Activated naive CD8-positive, alpha-beta T cell (primary cell): Measurements from ENCODE around the gene CXCR2.
"Not testable (repeated sequence)": the region's sequence is repeated elsewhere in the genome, so short reads cannot be mapped to it uniquely, and the experiment has no call there.

Experiments
- H3K27ac Mint-ChIP-seq: one replicate; pipeline ENCODE4 v1.8.0; 2021; ENCODE audit warnings: mixed read lengths
- H3K27me3 Mint-ChIP-seq: one replicate; pipeline ENCODE4 v1.8.0; 2021; ENCODE audit warnings: mixed read lengths
- H3K36me3 Mint-ChIP-seq: one replicate; pipeline ENCODE4 v1.8.0; 2021; ENCODE audit warnings: mixed read lengths
- H3K4me1 Mint-ChIP-seq: one replicate; pipeline ENCODE4 v1.8.0; 2021; ENCODE audit warnings: low read depth, mixed read lengths
- H3K4me3 Mint-ChIP-seq: one replicate; pipeline ENCODE4 v1.8.0; 2021; ENCODE audit warnings: mild to moderate bottlenecking, mixed read lengths
- H3K9me3 Mint-ChIP-seq: one replicate; pipeline ENCODE4 v1.8.0; 2021; ENCODE audit warnings: low read depth, mixed read lengths

The CXCR2 gene

DNA sequence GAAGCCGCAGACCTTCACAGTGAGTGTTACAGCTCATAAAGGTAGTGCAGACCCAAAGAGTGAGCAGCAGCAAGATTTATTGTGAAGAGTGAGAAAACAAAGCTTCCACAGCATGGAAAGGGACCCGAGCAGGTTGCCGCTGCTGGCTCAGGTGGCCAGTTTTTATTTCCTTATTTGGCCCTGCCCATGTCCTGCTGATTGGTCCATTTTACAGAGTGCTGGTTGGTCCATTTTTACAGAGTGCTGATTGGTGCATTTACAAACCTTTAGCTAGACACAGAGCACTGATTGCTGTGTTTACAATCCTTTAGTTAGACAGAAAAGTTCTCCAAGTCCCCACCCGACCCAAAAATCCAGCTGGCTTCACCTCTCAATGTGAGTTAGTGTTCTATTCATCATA lies 4.0 kb upstream of the CXCR2 start:
- Mint-ChIP-seq H3K36me3 (peaks cover 10% of the 10 kb centered on the region), H3K9me3 (peaks cover 11% of the 10 kb centered on the region)
- H3K4me1 Mint-ChIP-seq, H3K27ac Mint-ChIP-seq, H3K4me3 Mint-ChIP-seq, H3K27me3 Mint-ChIP-seq: not testable (repeated sequence)

GRCh38 chr2:218122286-218122685 lies 3.5 kb upstream of the CXCR2 start:
- not testable (repeated sequence) for H3K4me3 Mint-ChIP-seq, H3K4me1 Mint-ChIP-seq, H3K27ac Mint-ChIP-seq, H3K27me3 Mint-ChIP-seq
- peaks cover 10% of the 10 kb centered on the region for H3K36me3 Mint-ChIP-seq
- peaks cover 11% of the 10 kb centered on the region for H3K9me3 Mint-ChIP-seq

DNA sequence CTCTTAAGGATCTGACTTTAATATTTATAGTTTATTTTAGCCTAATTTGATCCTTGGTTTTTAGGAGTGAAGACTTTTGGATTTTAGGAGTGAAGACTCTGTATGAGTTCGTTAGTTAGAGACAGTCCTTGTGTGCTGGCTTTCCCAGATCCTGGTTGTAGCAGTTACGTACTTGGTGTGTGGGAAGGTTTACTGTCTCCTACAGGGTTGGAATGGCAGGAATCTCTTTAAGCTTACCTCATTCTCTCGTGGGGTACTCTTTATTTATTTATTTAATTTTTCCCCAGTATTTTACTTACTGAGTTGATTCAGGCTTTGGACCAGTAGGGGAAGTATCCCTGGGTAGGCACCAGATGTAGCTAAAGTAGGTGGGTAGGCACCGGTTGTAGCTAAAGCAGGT lies 1.8 kb upstream of the CXCR2 start:
- peaks cover 10% of the 10 kb centered on the region for H3K36me3 Mint-ChIP-seq
- no peak overlapping the region for H3K27ac Mint-ChIP-seq
- H3K4me1 Mint-ChIP-seq, result peaks cover 5% of the 10 kb centered on the region
- peaks cover 11% of the 10 kb centered on the region for H3K9me3 Mint-ChIP-seq
- H3K4me3 Mint-ChIP-seq, result no peak overlapping the region
- H3K27me3 Mint-ChIP-seq, result peaks cover 4% of the 10 kb centered on the region

DNA sequence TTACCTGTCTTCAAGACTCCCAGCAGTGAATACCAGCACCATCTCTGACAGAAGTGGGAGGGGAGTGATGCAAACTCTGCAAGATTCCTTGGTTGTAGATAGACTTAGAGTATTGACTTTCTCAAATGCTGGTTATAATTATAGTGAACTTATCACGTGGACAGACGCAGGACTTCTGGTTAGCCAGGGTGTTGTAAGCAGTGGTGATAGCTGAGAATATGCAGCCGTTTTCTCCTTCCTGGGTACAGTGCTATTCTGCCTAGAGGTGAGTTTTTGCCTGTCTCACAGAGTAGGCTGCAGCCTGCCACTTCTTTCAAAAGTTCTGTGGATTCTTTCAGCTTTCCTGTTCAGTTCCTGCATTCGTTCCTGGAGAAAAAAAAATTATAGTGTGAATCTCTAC lies 733 bp upstream of the CXCR2 start:
- Mint-ChIP-seq H3K9me3 (peaks cover 11% of the 10 kb centered on the region), H3K27ac (no peak overlapping the region), H3K4me1 (peaks cover 5% of the 10 kb centered on the region), H3K27me3 (peaks cover 4% of the 10 kb centered on the region), H3K36me3 (peaks cover 10% of the 10 kb centered on the region), H3K4me3 (no peak overlapping the region)

GRCh38 chr2:218127929-218128455 lies 2.2 kb downstream of the CXCR2 start:
- Mint-ChIP-seq H3K4me3 (no peak overlapping the region), H3K27me3 (peaks cover 3% of the 10 kb centered on the region), H3K36me3 (no peaks in the 10 kb centered on the region), H3K4me1 (peaks cover 5% of the 10 kb centered on the region), H3K27ac (no peak overlapping the region), H3K9me3 (no peaks in the 10 kb centered on the region)

DNA sequence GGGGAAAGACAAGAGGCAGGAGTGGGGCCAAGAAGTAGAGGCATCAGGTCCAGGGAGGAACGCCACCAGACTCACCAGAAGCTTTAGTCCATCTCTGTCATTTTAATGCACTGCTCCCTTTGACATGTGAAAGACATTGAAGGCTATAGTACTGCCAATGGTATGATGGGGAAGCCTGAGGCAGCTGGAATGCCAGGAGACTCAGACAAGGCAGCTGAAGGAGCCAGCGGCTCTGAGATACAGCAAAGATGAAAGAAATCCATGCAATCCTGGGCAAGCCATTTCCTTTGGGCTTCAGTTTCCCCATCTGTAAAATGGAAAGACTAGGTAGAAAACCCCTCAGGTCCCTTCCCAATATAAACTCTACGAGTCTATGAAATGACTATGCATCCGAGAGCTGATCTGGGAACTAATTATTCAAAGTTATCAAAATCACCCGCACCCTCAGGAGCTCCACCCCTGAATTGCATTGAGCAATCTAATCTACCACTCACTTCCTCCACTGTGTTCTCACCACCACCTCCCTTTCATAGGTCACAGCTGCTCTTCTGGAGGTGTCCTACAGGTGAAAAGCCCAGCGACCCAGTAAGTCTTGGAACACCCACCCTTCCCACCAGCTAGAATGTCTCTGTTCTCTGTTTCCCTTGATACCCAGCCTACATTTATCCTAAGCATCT lies 3.1 kb downstream of the CXCR2 start:
- Mint-ChIP-seq H3K27ac (no peak overlapping the region), H3K27me3 (peaks cover 3% of the 10 kb centered on the region), H3K36me3 (no peaks in the 10 kb centered on the region), H3K9me3 (no peaks in the 10 kb centered on the region), H3K4me3 (no peak overlapping the region), H3K4me1 (peaks cover 5% of the 10 kb centered on the region)

DNA sequence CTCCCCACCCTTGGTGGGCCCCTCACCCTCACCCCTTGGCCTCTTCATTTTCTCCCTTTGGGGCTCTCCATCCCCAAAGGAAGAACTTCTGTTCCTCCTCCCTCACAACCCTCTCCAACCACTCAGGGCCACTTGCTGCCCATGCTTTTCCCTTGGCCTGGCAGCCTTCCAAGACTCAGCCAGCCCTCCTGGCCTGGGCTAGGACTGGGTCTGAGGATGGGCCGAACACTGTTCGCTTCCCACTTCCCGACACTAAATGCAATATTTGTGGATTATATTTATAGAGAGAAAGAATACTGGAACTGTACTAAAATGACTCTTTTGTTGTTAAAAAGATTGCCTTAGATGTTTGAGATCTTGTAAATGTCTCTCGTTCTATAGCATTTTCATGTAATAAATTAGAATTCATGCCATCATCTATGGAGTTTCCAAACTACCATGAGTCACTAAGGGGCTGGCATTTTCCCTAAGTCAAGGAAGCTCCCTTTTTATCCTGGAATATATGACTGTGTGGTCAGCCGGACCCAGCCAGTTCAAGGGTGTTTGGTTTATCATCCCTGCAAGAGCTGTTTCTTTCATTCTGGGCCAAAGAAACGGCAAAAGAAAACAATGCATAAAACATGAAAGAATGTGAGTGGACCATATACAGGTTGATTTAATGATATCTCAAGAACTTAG lies 3.8 kb downstream of the CXCR2 start:
- Mint-ChIP-seq H3K4me3 (no peak overlapping the region), H3K4me1 (peaks cover 5% of the 10 kb centered on the region), H3K27ac (no peak overlapping the region), H3K36me3 (no peaks in the 10 kb centered on the region), H3K27me3 (peaks cover 3% of the 10 kb centered on the region), H3K9me3 (no peaks in the 10 kb centered on the region)

GRCh38 chr2:218130377-218130776 lies 4.5 kb downstream of the CXCR2 start:
- Mint-ChIP-seq H3K9me3 (no peaks in the 10 kb centered on the region), H3K27ac (no peak overlapping the region), H3K4me1 (peaks cover 4% of the 10 kb centered on the region), H3K4me3 (no peak overlapping the region), H3K36me3 (no peaks in the 10 kb centered on the region), H3K27me3 (peaks cover 3% of the 10 kb centered on the region)

DNA sequence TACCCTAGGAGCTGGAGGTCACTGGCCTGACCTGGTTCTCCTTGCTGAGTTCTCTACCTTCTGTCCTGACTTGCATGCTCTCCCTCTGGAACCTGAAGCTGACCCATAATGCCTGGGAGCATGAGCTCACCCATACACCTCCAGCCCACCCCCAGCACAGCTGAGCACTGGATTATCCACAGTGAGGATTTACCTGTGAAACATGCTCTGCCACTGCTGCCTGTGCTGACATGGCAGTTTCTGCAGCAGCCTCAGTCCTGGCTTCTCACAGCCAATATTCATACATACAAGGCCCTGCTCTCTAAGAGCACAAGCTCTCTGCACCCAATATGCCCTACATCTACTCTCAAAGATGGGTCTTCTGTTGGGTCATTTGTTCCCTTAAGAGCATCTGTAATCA lies 5.0 kb downstream of the CXCR2 start:
- Mint-ChIP-seq H3K4me3 (no peak overlapping the region), H3K4me1 (no peaks in the 10 kb centered on the region), H3K9me3 (no peaks in the 10 kb centered on the region), H3K27ac (no peak overlapping the region), H3K36me3 (no peaks in the 10 kb centered on the region), H3K27me3 (peaks cover 3% of the 10 kb centered on the region)

- H3K36me3 Mint-ChIP-seq, result no peaks in the 10 kb centered on the region
- H3K4me1 Mint-ChIP-seq, result no peaks in the 10 kb centered on the region
- no peak overlapping the region for H3K27ac Mint-ChIP-seq
- peaks cover 11% of the 10 kb centered on the region for H3K27me3 Mint-ChIP-seq
- H3K4me3 Mint-ChIP-seq, result no peak overlapping the region
- H3K9me3 Mint-ChIP-seq, result no peaks in the 10 kb centered on the region
These were observed 11.7 kb downstream of the CXCR2 start for GRCh38 chr2:218137514-218137913.

GRCh38 chr2:218138047-218138446 lies 12.2 kb downstream of the CXCR2 start:
- no peaks in the 10 kb centered on the region for H3K36me3 Mint-ChIP-seq
- H3K4me1 Mint-ChIP-seq, result no peaks in the 10 kb centered on the region
- no peak overlapping the region for H3K27ac Mint-ChIP-seq
- no peak overlapping the region for H3K4me3 Mint-ChIP-seq
- H3K9me3 Mint-ChIP-seq, result no peaks in the 10 kb centered on the region
- peaks cover 11% of the 10 kb centered on the region for H3K27me3 Mint-ChIP-seq

- no peaks in the 10 kb centered on the region for H3K36me3 Mint-ChIP-seq
- H3K4me3 Mint-ChIP-seq, result no peak overlapping the region
- peaks cover 2% of the 10 kb centered on the region for H3K27me3 Mint-ChIP-seq
- no peaks in the 10 kb centered on the region for H3K4me1 Mint-ChIP-seq
- H3K27ac Mint-ChIP-seq, result no peak overlapping the region
- no peaks in the 10 kb centered on the region for H3K9me3 Mint-ChIP-seq
These were observed 19.3 kb downstream of the CXCR2 start for GRCh38 chr2:218145124-218145523.

DNA sequence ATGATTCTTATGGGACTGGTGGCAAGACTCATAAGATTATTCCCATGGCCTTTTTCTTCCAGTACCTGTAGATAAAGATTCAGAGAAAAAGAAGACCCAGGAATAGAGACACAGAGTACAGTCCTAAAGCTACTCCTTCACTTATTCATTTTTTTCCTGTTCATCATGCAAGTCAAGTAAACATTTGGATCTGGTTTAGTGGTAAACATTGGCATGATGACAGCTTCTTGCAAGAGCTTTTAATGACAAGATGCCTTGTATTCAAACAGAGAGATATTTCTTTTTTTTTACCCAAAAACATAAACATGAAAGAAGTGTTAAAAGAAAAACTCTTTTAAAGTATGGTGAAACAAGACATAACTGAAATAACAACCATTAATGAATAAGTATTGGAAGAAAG lies 20.2 kb downstream of the CXCR2 start:
- Mint-ChIP-seq H3K4me1 (no peaks in the 10 kb centered on the region), H3K4me3 (no peak overlapping the region), H3K36me3 (no peaks in the 10 kb centered on the region), H3K27me3 (peaks cover 2% of the 10 kb centered on the region), H3K27ac (no peak overlapping the region), H3K9me3 (no peaks in the 10 kb centered on the region)

GRCh38 chr2:218149098-218149497 lies 23.3 kb downstream of the CXCR2 start:
- Mint-ChIP-seq H3K4me1 (no peaks in the 10 kb centered on the region), H3K36me3 (no peaks in the 10 kb centered on the region), H3K27ac (no peak overlapping the region), H3K4me3 (no peak overlapping the region), H3K9me3 (no peaks in the 10 kb centered on the region), H3K27me3 (peaks cover 2% of the 10 kb centered on the region)

- H3K4me3 Mint-ChIP-seq, result no peak overlapping the region
- H3K9me3 Mint-ChIP-seq, result no peaks in the 10 kb centered on the region
- no peak overlapping the region for H3K27ac Mint-ChIP-seq
- no peaks in the 10 kb centered on the region for H3K4me1 Mint-ChIP-seq
- no peaks in the 10 kb centered on the region for H3K36me3 Mint-ChIP-seq
- peaks cover 2% of the 10 kb centered on the region for H3K27me3 Mint-ChIP-seq
These were observed 24.1 kb downstream of the CXCR2 start for GRCh38 chr2:218149848-218150440.
